Activated CD4-positive, alpha-beta T cell treated with anti-CD3 and anti-CD28 coated beads, Interleukin-2, Interleukin-4, amounts not matched to agents 100 ng/mL and 50 ng/mL, durations not matched to agents 16 hours and 8 hours (primary cell): ENCODE results near the gene SEC16B.

Source experiments
- DNase-seq: peaks from one replicate; pipeline ENCODE4 v3.0.0-alpha.2; 2020; ENCODE audit warnings: low spot score

SEC16B gene

GRCh38 chr1:177978530-177978929 is 8.7 kb upstream of the SEC16B start:
- DNase-seq, result no peak

GRCh38 chr1:177977141-177977540 is 7.3 kb upstream of the SEC16B start:
- DNase-seq, result no peak

- DNase-seq, result no peak
Measured at GRCh38 chr1:177976596-177976995, 6.7 kb upstream of the SEC16B start.

- no peak for DNase-seq
Measured at GRCh38 chr1:177975588-177976495, 6.0 kb upstream of the SEC16B start.

GRCh38 chr1:177973585-177973984 is 3.7 kb upstream of the SEC16B start:
- DNase-seq, result no peak

GRCh38 chr1:177969109-177969508 is 749 bp downstream of the SEC16B start:
- no peak for DNase-seq

GRCh38 chr1:177966199-177966598 is 3.7 kb downstream of the SEC16B start:
- DNase-seq, result no peak

- DNase-seq, result no peak
Measured at GRCh38 chr1:177965293-177965692, 4.6 kb downstream of the SEC16B start.

GRCh38 chr1:177964336-177964735 is 5.5 kb downstream of the SEC16B start:
- DNase-seq, result no peak

- DNase-seq, result no peak
Measured at GRCh38 chr1:177960939-177961622, 8.8 kb downstream of the SEC16B start.

GRCh38 chr1:177959811-177960515 is 9.9 kb downstream of the SEC16B start:
- DNase-seq, result no peak

GRCh38 chr1:177958092-177958491 is 11.8 kb downstream of the SEC16B start:
- no peak for DNase-seq

GRCh38 chr1:177954076-177954475 is 15.8 kb downstream of the SEC16B start:
- DNase-seq, result no peak

GRCh38 chr1:177953549-177953948 is 16.3 kb downstream of the SEC16B start:
- no peak for DNase-seq

- no peak for DNase-seq
Measured at GRCh38 chr1:177952691-177953090, 17.2 kb downstream of the SEC16B start.

- DNase-seq, result no peak
Measured at GRCh38 chr1:177952249-177952648, 17.6 kb downstream of the SEC16B start.

- no peak for DNase-seq
Measured at GRCh38 chr1:177950506-177950905, 19.4 kb downstream of the SEC16B start.

- peak; percentile 49 for DNase-seq
Measured at GRCh38 chr1:177948336-177948972, 21.4 kb downstream of the SEC16B start.

- no peak for DNase-seq
Measured at GRCh38 chr1:177947623-177948022, 22.2 kb downstream of the SEC16B start.

GRCh38 chr1:177945943-177946650 is 23.8 kb downstream of the SEC16B start:
- DNase-seq, result peak; percentile 40
